22Rv1 (cell line): ENCODE results near the gene ATP6V1G1.

Source experiments
- CTCF ChIP-seq: fragments of 450-650 bp; IDR thresholded peaks from 2 replicates; pipeline ENCODE4 v1.5.1; 2017; ENCODE audit warnings: mild to moderate bottlenecking
- ZFX ChIP-seq: fragments of 450-650 bp; IDR thresholded peaks from 2 replicates; pipeline ENCODE4 v1.6.1; 2017; ENCODE audit warnings: antibody characterized with exemption, borderline replicate concordance

- no peak for TF ChIP-seq CTCF
- no peak for TF ChIP-seq ZFX
Measured at GRCh38 chr9:114634387-114634786, 46.8 kb downstream of the ATP6V1G1 start.
